Activated CD4-positive, alpha-beta T cell treated with anti-CD3 and anti-CD28 coated beads, Interleukin-2, amount 10 ng/mL, durations not matched to agents 24 days and 14 days (primary cell): ENCODE data around the gene SRGAP1. TPM values are rescaled to one million over a fixed set of nuclear protein-coding genes. Genes with fewer than 3 reads are reported as not detected.

Source experiments
- DNase-seq: peaks from one replicate; pipeline ENCODE4 v3.0.0; 2022
- H3K27ac Mint-ChIP-seq: one replicate; pipeline ENCODE4 v1.8.0; 2022; ENCODE audit warnings: mild to moderate bottlenecking, mixed read lengths
- H3K27me3 Mint-ChIP-seq: one replicate; pipeline ENCODE4 v1.8.0; 2022; ENCODE audit warnings: mixed read lengths
- H3K36me3 Mint-ChIP-seq: one replicate; pipeline ENCODE4 v1.8.0; 2022; ENCODE audit warnings: low read depth, mild to moderate bottlenecking, mixed read lengths
- H3K4me1 Mint-ChIP-seq: one replicate; pipeline ENCODE4 v1.8.0; 2021; ENCODE audit warnings: mixed read lengths
- H3K4me3 Mint-ChIP-seq: one replicate; pipeline ENCODE4 v1.8.0; 2022; ENCODE audit warnings: mild to moderate bottlenecking, moderate library complexity, mixed read lengths
- H3K9me3 Mint-ChIP-seq: one replicate; pipeline ENCODE4 v1.8.0; 2021; ENCODE audit warnings: mixed read lengths
- intact Hi-C: fragments of 100-400 bp; cut with micrococcal nuclease; formaldehyde crosslinking; loops from one replicate; pipeline ENCODE4 v1.15.1; 2023
- total RNA-seq: library from RNA; stranded (reverse); gene quantifications from 2 replicates; pipeline ENCODE4 v1.2.3, GENCODE V29; 2022

Gene SRGAP1
- total RNA-seq, 1 donor from 2014 or later, result 0.16 TPM

GRCh38 chr12:63976902-63977395 is 132.4 kb downstream of the SRGAP1 start:
- Mint-ChIP-seq H3K4me1 (no peaks in the 10 kb centered on the region), H3K36me3 (no peaks in the 10 kb centered on the region), H3K27me3 (no peaks in the 10 kb centered on the region), H3K9me3 (no peaks in the 10 kb centered on the region), H3K27ac (no peak overlapping the region), H3K4me3 (no peak overlapping the region)
- intact Hi-C loops, result no loop called here
- DNase-seq, result no peak

GRCh38 chr12:63977441-63977840 is 132.9 kb downstream of the SRGAP1 start:
- Mint-ChIP-seq H3K36me3 (no peaks in the 10 kb centered on the region), H3K27me3 (no peaks in the 10 kb centered on the region), H3K4me1 (no peaks in the 10 kb centered on the region), H3K9me3 (no peaks in the 10 kb centered on the region), H3K4me3 (no peak overlapping the region), H3K27ac (no peak overlapping the region)
- intact Hi-C loops, result no loop called here
- DNase-seq, result no peak

GRCh38 chr12:63978519-63978918 is 134.0 kb downstream of the SRGAP1 start:
- H3K27me3 Mint-ChIP-seq, result no peaks in the 10 kb centered on the region
- H3K4me1 Mint-ChIP-seq, result no peaks in the 10 kb centered on the region
- intact Hi-C loops, result no loop called here
- no peaks in the 10 kb centered on the region for H3K36me3 Mint-ChIP-seq
- H3K9me3 Mint-ChIP-seq, result no peaks in the 10 kb centered on the region
- DNase-seq, result no peak
- no peak overlapping the region for H3K4me3 Mint-ChIP-seq
- no peak overlapping the region for H3K27ac Mint-ChIP-seq

GRCh38 chr12:63980211-63980610 is 135.7 kb downstream of the SRGAP1 start:
- H3K9me3 Mint-ChIP-seq, result no peaks in the 10 kb centered on the region
- no peaks in the 10 kb centered on the region for H3K4me1 Mint-ChIP-seq
- no peaks in the 10 kb centered on the region for H3K27me3 Mint-ChIP-seq
- H3K27ac Mint-ChIP-seq, result no peak overlapping the region
- DNase-seq, result no peak
- no peaks in the 10 kb centered on the region for H3K36me3 Mint-ChIP-seq
- intact Hi-C loops, result no loop called here
- H3K4me3 Mint-ChIP-seq, result no peak overlapping the region

- DNase-seq, result no peak
- Mint-ChIP-seq H3K4me1 (no peaks in the 10 kb centered on the region), H3K36me3 (no peaks in the 10 kb centered on the region), H3K4me3 (no peak overlapping the region), H3K9me3 (no peaks in the 10 kb centered on the region), H3K27ac (no peak overlapping the region), H3K27me3 (no peaks in the 10 kb centered on the region)
- intact Hi-C loops, result no loop called here
Observed at GRCh38 chr12:63981343-63981742, 136.8 kb downstream of the SRGAP1 start.

GRCh38 chr12:63982604-63983295 is 138.2 kb downstream of the SRGAP1 start:
- H3K36me3 Mint-ChIP-seq, result no peaks in the 10 kb centered on the region
- no peaks in the 10 kb centered on the region for H3K4me1 Mint-ChIP-seq

GRCh38 chr12:63985456-63985855 is 141.0 kb downstream of the SRGAP1 start:
- intact Hi-C loops, result no loop called here
- DNase-seq, result no peak
- Mint-ChIP-seq H3K4me1 (no peaks in the 10 kb centered on the region), H3K27me3 (no peaks in the 10 kb centered on the region), H3K36me3 (no peaks in the 10 kb centered on the region), H3K4me3 (no peak overlapping the region), H3K27ac (no peak overlapping the region), H3K9me3 (no peaks in the 10 kb centered on the region)

More at GRCh38 chr12:63982604-63983295, 138.2 kb downstream of the SRGAP1 start:
- intact Hi-C loops, result no loop called here
- Mint-ChIP-seq H3K27ac (no peak overlapping the region), H3K27me3 (no peaks in the 10 kb centered on the region), H3K9me3 (no peaks in the 10 kb centered on the region), H3K4me3 (no peak overlapping the region)
- no peak for DNase-seq

- no peaks in the 10 kb centered on the region for H3K4me1 Mint-ChIP-seq
- H3K27ac Mint-ChIP-seq, result no peak overlapping the region
- no peaks in the 10 kb centered on the region for H3K36me3 Mint-ChIP-seq
- H3K9me3 Mint-ChIP-seq, result no peaks in the 10 kb centered on the region
- intact Hi-C loops, result no loop called here
- no peak for DNase-seq
- H3K27me3 Mint-ChIP-seq, result no peaks in the 10 kb centered on the region
- H3K4me3 Mint-ChIP-seq, result no peak overlapping the region
Observed at GRCh38 chr12:63985945-63986344, 141.4 kb downstream of the SRGAP1 start.

- intact Hi-C loops, result no loop called here
- no peak overlapping the region for H3K27ac Mint-ChIP-seq
- H3K4me3 Mint-ChIP-seq, result no peak overlapping the region
- no peaks in the 10 kb centered on the region for H3K9me3 Mint-ChIP-seq
- no peaks in the 10 kb centered on the region for H3K4me1 Mint-ChIP-seq
- DNase-seq, result no peak
- H3K27me3 Mint-ChIP-seq, result no peaks in the 10 kb centered on the region
- no peaks in the 10 kb centered on the region for H3K36me3 Mint-ChIP-seq
Observed at GRCh38 chr12:63989301-63989845, 144.9 kb downstream of the SRGAP1 start.

- H3K4me1 Mint-ChIP-seq, result no peaks in the 10 kb centered on the region
- intact Hi-C loops, result no loop called here
- no peaks in the 10 kb centered on the region for H3K9me3 Mint-ChIP-seq
- no peak for DNase-seq
- H3K36me3 Mint-ChIP-seq, result no peaks in the 10 kb centered on the region
- no peaks in the 10 kb centered on the region for H3K27me3 Mint-ChIP-seq
- no peak overlapping the region for H3K4me3 Mint-ChIP-seq
- no peak overlapping the region for H3K27ac Mint-ChIP-seq
Observed at GRCh38 chr12:63990828-63991547, 146.5 kb downstream of the SRGAP1 start.

- DNase-seq, result no peak
- no peaks in the 10 kb centered on the region for H3K4me1 Mint-ChIP-seq
- intact Hi-C loops, result no loop called here
Observed at GRCh38 chr12:63994704-63995103, 150.2 kb downstream of the SRGAP1 start.

GRCh38 chr12:63995512-63995911 is 151.0 kb downstream of the SRGAP1 start:
- intact Hi-C loops, result no loop called here
- Mint-ChIP-seq H3K27me3 (no peaks in the 10 kb centered on the region), H3K36me3 (no peaks in the 10 kb centered on the region), H3K4me3 (no peak overlapping the region), H3K27ac (no peak overlapping the region), H3K4me1 (no peaks in the 10 kb centered on the region), H3K9me3 (no peaks in the 10 kb centered on the region)
- DNase-seq, result no peak

More at GRCh38 chr12:63994704-63995103, 150.2 kb downstream of the SRGAP1 start:
- no peak overlapping the region for H3K4me3 Mint-ChIP-seq
- no peaks in the 10 kb centered on the region for H3K9me3 Mint-ChIP-seq
- no peaks in the 10 kb centered on the region for H3K36me3 Mint-ChIP-seq
- no peak overlapping the region for H3K27ac Mint-ChIP-seq
- H3K27me3 Mint-ChIP-seq, result no peaks in the 10 kb centered on the region

GRCh38 chr12:63996556-63996955 is 152.1 kb downstream of the SRGAP1 start:
- no peaks in the 10 kb centered on the region for H3K27me3 Mint-ChIP-seq
- no peaks in the 10 kb centered on the region for H3K4me1 Mint-ChIP-seq
- no peaks in the 10 kb centered on the region for H3K9me3 Mint-ChIP-seq
- intact Hi-C loops, result no loop called here
- no peaks in the 10 kb centered on the region for H3K36me3 Mint-ChIP-seq
- no peak for DNase-seq
- H3K27ac Mint-ChIP-seq, result no peak overlapping the region
- H3K4me3 Mint-ChIP-seq, result no peak overlapping the region

- no peak for DNase-seq
- Mint-ChIP-seq H3K36me3 (no peaks in the 10 kb centered on the region), H3K4me3 (no peak overlapping the region), H3K4me1 (no peaks in the 10 kb centered on the region), H3K9me3 (no peaks in the 10 kb centered on the region), H3K27me3 (no peaks in the 10 kb centered on the region), H3K27ac (no peak overlapping the region)
- intact Hi-C loops, result no loop called here
Observed at GRCh38 chr12:63997198-63997597, 152.7 kb downstream of the SRGAP1 start.
